Activated CD8-positive, alpha-beta memory T cell treated with anti-CD3 and anti-CD28 coated beads, Interleukin-2, amount 50 U/mL, for 24 hours (primary cell): ENCODE measurements around the gene PGA5.

ENCODE experiments used
- DNase-seq: peaks from one replicate; pipeline ENCODE4 v3.0.0-alpha.2; 2020; ENCODE audit errors: extremely low read depth

Gene PGA5

DNA sequence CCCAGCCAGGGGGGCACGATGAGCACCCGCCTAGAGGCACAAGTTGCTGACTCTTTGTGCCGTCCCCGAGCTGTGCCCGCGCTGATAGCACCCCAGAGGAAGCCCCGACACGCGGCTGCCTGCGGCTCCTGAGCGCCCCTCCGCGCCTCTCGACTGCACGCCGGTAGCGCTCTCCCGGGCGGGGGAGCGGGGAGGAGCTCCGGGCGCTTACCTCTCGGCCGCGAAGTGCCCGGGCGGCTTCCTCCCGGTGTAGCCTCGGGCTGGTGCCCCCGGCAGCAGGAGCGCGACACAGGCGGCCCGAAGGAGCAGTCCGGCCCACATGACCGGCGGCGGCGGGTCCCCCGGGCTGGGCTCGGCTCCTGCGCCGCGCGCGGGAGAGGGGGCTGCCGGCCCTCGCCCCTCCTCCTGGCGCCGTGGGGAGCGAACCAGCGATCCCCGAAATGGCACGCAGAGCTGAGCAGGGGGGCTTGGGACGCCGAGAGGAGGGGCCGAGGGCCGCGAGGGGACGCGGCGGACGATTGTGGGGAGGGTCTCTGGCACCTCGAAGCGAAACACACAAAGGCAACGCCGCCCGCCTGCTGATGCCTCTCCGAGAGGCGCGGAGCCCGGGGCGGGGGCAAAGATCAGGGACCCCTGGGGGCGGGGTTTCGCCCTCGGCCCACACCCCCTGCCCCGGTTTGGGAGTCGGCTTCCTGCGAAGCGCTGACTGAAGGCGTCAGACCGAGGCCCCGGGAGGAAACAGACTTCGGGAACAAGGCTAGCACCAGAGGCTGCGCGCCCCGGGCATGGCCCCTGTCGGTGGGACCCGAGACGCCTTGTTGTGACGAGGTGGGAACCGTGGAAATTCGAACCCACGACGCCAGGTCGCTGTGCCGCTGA, 54.0 kb downstream of the PGA5 start, which contains the start of gene VWCE:
VWCE (minus strand) TSS at position 600 of the 879 bp plus-strand sequence; CDS start at position 321, 279 bp downstream.
- DNase-seq: no peak

DNA sequence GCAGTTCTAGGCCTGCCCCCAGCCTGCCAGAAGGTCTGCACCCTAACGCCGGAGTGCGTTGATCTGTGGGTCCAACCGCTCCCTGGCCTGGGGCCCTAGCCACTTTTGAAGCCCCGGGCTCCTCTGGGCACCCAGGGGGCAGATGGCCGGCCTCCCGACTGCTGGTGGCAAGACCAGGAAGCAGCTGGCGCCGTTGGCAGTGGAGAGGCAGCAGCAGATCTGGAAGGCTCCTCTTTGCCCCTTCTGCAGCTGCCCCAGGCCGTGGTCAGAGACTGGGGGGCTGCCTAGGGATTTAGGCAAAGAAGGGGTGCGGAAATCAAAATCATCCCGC, 54.6 kb downstream of the PGA5 start:
- no peak for DNase-seq

DNA sequence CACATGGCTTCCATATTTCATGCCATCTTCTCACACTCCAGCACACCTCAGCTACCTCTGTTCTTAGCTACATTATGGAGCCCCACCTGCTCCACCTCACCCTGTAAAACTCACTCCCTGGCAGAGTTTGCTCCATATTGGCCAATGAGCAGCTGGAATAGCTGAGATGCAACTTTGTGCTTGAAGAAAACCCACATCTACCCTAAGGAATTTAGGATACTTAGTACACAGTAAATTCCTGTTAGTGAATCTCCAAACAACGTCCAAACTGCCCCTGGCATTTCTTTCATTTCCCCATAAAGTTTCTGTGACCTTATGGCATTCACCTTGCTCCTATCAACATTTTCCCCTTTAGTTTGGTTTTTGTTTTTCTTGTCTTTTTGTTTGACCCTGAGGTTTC, 56.4 kb downstream of the PGA5 start:
- DNase-seq: no peak

DNA sequence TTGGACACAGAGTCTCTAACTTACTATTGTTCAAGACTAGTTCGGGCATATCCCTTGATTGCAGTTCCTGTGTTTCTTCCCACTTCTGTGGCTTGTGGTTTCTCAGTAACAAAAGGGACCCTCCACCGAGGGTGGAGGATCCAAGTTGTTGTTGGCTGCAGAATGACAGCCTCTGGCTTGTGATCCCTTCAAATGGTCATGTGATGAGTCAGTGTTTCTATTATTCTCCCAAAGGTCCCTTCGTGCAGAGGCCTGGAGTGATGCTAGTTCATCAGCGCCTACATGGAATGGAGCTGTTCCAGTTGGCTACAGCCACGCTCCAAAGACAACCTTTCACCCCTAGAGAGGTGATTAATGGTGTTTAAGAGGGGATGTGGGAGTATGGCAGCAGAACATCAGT, 56.8 kb downstream of the PGA5 start:
- no peak for DNase-seq

DNA sequence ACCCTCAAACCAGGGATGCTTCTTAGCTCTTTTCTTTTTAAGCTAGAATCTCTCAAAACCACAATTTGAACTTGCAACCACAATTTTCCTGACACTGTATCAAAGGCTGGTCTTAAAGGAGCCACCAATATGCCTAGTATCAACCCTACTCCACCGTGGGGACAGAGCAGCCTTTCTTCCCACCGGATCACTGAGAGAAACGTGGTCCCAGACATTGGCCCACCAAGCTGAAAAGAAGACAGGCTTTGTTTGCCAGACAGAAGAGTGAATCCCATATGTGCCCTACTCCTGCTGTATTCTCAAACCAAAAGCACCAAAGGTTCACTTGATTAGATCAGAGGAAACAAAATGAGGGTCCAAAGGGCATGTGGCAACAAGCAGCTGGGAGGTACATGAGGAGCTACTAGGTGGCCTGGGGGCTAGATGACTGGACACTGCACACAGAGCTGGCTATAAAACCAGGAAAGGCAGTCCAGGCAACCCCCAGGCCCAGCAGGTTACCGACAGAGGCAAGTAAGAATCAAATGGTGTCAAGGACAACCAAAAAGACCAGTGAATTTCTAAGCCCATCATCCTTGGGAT, 57.8 kb downstream of the PGA5 start:
- DNase-seq: no peak
